RWPE2 (cell line): ENCODE results near the gene PAQR5.

Experiments used
- ATAC-seq: fragments of 200-7000 bp; cut with Tn5 transposase; 3 replicates; pipeline ENCODE4 v1.9.1; 2021; ENCODE audit warnings: low read depth
- DNase-seq: peaks from one replicate; pipeline ENCODE4 v3.0.0-alpha.2; 2020; ENCODE audit warnings: low spot score
- H3K27ac ChIP-seq: fragments of 450-650 bp; 2 replicates; pipeline ENCODE4 v1.5.1; 2017; ENCODE audit warnings: mild to moderate bottlenecking; ENCODE audit not compliant: poor library complexity, severe bottlenecking
- H3K27me3 ChIP-seq: fragments of 250-450 bp; sonication (Bioruptor Pico); 2 replicates; pipeline ENCODE4 v1.5.1; 2021; ENCODE audit warnings: mild to moderate bottlenecking, moderate library complexity; ENCODE audit not compliant: insufficient read depth, poor library complexity, severe bottlenecking
- H3K36me3 ChIP-seq: fragments of 250-450 bp; sonication (Bioruptor Pico); 2 replicates; pipeline ENCODE4 v1.5.1; 2020; ENCODE audit warnings: low read depth, mild to moderate bottlenecking, moderate library complexity
- H3K4me1 ChIP-seq: fragments of 250-450 bp; sonication (Bioruptor Pico); 2 replicates; pipeline ENCODE4 v1.5.1; 2021; ENCODE audit warnings: mild to moderate bottlenecking, moderate library complexity; ENCODE audit not compliant: insufficient read depth, poor library complexity, severe bottlenecking
- H3K4me3 ChIP-seq: fragments of 250-450 bp; sonication (Bioruptor Pico); 2 replicates; pipeline ENCODE4 v1.5.1; 2021; ENCODE audit warnings: mild to moderate bottlenecking, moderate library complexity; ENCODE audit not compliant: severe bottlenecking
- H3K9me3 ChIP-seq: fragments of 250-450 bp; sonication (Bioruptor Pico); 2 replicates; pipeline ENCODE4 v1.5.1; 2021; ENCODE audit warnings: mild to moderate bottlenecking, moderate library complexity; ENCODE audit not compliant: severe bottlenecking
- CTCF ChIP-seq: fragments of 450-650 bp; IDR thresholded peaks from one replicate; pipeline ENCODE4 v1.5.1; 2017; ENCODE audit warnings: mild to moderate bottlenecking, moderate library complexity; ENCODE audit not compliant: poor library complexity, severe bottlenecking

The PAQR5 gene

DNA sequence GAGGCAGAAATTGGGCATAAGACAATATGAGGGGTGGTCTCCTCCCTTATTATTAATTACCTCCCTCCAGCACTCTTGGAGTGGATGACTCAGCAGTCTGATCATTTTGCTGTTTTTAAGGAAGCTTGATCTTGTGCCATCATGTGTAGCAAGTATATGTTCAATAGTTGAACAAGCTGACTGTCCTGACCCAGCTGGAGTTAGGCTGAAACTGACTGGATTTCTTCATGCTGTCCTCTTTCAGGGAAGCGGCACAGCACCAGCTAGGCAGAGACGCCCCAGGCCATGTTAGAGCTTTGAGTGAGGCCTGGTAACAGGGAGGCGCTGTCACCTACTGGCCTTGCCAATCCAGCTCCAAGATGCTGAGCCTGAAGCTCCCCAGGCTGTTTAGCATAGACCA lies 61.0 kb downstream of the PAQR5 start:
- no peak for TF ChIP-seq CTCF

GRCh38 chr15:69360642-69361041 lies 61.9 kb downstream of the PAQR5 start:
- H3K4me1 ChIP-seq = no peaks in the 10 kb centered on the region
- no peaks in the 10 kb centered on the region for H3K9me3 ChIP-seq
- TF ChIP-seq CTCF = no peak
- H3K27ac ChIP-seq = no peak overlapping the region
- H3K36me3 ChIP-seq = no peaks in the 10 kb centered on the region
- DNase-seq = no peak
- no peaks in the 10 kb centered on the region for H3K27me3 ChIP-seq
- ATAC-seq = no peak
- H3K4me3 ChIP-seq = no peak overlapping the region

More for the DNA sequence above, 61.0 kb downstream of the PAQR5 start:
- ATAC-seq (no peak), DNase-seq (no peak)
- no peaks in the 10 kb centered on the region for H3K27me3 ChIP-seq
- no peak overlapping the region for H3K27ac ChIP-seq
- H3K9me3 ChIP-seq = no peaks in the 10 kb centered on the region
- H3K36me3 ChIP-seq = no peaks in the 10 kb centered on the region
- no peaks in the 10 kb centered on the region for H3K4me1 ChIP-seq
- no peak overlapping the region for H3K4me3 ChIP-seq

GRCh38 chr15:69367236-69367635 lies 68.5 kb downstream of the PAQR5 start:
- ATAC-seq (no peak), DNase-seq (peak; percentile 29)
- Histone ChIP-seq H3K27me3 (no peaks in the 10 kb centered on the region), H3K27ac (no peak overlapping the region), H3K4me1 (no peaks in the 10 kb centered on the region), H3K4me3 (no peak overlapping the region), H3K9me3 (no peaks in the 10 kb centered on the region), H3K36me3 (no peaks in the 10 kb centered on the region)
- TF ChIP-seq CTCF = no peak

DNA sequence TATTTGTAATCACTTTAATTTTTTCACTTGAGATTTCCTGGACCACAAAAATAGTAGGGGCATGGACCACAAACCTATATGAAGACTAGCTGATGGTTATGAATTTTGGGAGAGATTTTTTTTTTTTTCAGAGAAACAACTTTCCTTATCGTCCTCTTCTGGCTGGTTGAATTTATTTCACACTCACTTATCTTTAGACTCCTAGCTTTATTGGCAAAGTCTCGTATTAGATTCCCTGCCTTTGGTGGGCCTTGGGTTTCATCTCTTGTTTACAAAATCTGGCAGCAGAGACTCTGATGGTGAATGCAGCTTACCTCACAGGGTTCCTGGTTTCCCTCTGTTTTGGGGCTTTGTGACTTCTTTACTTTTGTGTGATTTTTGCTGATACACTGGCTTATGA lies 70.9 kb downstream of the PAQR5 start:
- Histone ChIP-seq H3K27ac (no peak overlapping the region), H3K27me3 (no peaks in the 10 kb centered on the region), H3K9me3 (no peaks in the 10 kb centered on the region), H3K4me3 (no peak overlapping the region), H3K4me1 (no peaks in the 10 kb centered on the region), H3K36me3 (no peaks in the 10 kb centered on the region)
- TF ChIP-seq CTCF = no peak
- DNase-seq = no peak
- no peak for ATAC-seq

DNA sequence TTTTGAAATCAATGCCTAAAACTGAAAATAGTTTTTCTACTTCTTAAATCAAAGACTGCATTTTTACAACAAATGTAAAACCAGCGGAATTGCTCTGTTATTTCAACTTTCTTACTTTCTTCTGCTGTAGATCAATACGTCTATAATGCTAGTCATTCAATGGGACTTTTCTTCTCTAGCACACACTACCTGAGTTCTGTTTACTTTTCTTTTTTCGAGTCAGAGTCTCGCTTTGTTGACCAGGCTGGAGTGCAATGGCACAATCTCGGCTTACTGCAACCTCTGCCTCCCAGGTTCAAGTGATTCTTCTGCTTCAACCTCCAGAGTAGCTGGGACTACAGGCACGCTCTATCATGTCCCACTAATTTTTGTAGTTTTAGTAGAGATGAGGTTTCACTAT lies 74.7 kb downstream of the PAQR5 start:
- TF ChIP-seq CTCF = no peak
- Histone ChIP-seq H3K9me3 (no peaks in the 10 kb centered on the region), H3K4me1 (no peaks in the 10 kb centered on the region), H3K4me3 (no peak overlapping the region), H3K36me3 (no peaks in the 10 kb centered on the region), H3K27ac (no peak overlapping the region), H3K27me3 (no peaks in the 10 kb centered on the region)
- ATAC-seq (no peak), DNase-seq (no peak)
